Embryonic facial prominence (tissue), 1 donor: ENCODE measurements around the gene NR3C2.
A peak's percentile ranks its signal among the peaks of the same experiment; 100 is the strongest.

ENCODE experiments used
- DNase-seq: peaks from one replicate; pipeline ENCODE4 v3.0.0-alpha.2; 2016; ENCODE audit errors: extremely low spot score

Gene NR3C2

GRCh38 chr4:148077581-148077980 is 364.6 kb downstream of the NR3C2 start:
- no peak for DNase-seq

- no peak for DNase-seq
Measured at GRCh38 chr4:148076964-148077363, 365.2 kb downstream of the NR3C2 start.

DNA sequence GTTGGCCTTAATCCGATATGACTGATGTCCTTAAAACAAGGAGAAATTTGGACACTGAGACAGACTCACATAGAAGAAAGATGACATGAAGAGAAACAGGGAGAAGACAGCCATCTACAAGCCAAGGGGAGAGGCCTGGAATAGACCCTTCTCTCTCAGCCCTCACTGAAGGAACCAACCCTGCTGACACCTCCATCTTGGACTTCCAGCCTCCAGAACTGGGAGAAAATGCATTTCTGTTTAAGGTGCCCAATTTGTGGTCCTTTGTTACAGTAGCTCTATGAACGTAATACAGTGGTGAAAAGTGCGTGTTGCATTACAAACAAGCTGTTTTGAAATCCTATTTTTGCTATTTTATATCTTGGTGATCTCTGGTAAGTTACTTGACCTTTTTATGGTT is 366.8 kb downstream of the NR3C2 start:
- no peak for DNase-seq

DNA sequence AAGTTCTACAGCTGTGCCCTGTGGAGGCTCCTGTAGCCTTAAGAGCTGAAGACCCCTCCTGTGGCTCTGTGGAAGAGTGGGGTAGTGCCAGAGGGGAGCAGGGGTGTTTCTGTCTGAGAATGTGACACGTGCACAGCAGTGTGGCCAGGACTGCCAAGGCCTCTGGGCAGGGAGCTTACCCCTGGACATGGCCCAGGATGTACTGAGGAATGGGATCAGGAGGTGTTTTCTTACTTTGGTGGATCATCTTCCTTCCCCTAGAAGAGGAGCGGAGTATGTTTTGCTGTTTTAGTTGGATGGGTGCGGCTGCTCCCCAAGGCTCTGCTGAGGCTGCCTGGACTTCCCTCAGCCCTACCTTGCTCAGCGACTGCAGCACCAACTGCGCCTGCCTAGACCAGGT is 367.8 kb downstream of the NR3C2 start:
- DNase-seq: no peak

- DNase-seq: no peak
Measured at GRCh38 chr4:148073349-148073748, 368.9 kb downstream of the NR3C2 start.

GRCh38 chr4:148072789-148073188 is 369.4 kb downstream of the NR3C2 start:
- no peak for DNase-seq

DNA sequence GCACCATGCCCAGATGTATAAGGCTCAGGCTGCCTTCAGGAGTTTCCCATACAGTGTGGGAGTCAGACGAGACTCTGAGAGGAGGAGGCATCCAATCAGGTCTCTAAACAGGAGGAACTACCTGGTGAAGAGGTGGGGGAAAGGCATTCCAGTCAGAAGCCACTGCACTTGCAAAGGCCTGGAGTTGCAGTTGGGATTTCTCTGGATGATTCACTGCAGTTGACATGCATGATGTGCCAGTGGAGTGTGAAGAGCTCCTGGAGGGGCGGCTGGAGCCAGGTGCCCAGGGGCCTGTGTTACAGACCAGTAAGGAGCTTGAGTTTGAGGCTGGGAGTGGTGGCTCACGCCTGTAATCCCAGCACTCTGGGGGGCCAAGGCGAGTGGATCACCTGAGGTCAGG is 371.2 kb downstream of the NR3C2 start:
- no peak for DNase-seq

GRCh38 chr4:148069895-148070178 is 372.4 kb downstream of the NR3C2 start:
- no peak for DNase-seq

GRCh38 chr4:148069086-148069894 is 372.9 kb downstream of the NR3C2 start:
- DNase-seq: no peak

- no peak for DNase-seq
Measured at GRCh38 chr4:148068065-148068911, 373.9 kb downstream of the NR3C2 start.

- DNase-seq: no peak
Measured at GRCh38 chr4:148067301-148067916, 374.8 kb downstream of the NR3C2 start.

GRCh38 chr4:148065075-148065474 is 377.1 kb downstream of the NR3C2 start:
- peak; percentile 53 for DNase-seq

GRCh38 chr4:148064451-148064850 is 377.8 kb downstream of the NR3C2 start:
- DNase-seq: no peak

GRCh38 chr4:148062301-148062950 is 379.8 kb downstream of the NR3C2 start:
- no peak for DNase-seq

DNA sequence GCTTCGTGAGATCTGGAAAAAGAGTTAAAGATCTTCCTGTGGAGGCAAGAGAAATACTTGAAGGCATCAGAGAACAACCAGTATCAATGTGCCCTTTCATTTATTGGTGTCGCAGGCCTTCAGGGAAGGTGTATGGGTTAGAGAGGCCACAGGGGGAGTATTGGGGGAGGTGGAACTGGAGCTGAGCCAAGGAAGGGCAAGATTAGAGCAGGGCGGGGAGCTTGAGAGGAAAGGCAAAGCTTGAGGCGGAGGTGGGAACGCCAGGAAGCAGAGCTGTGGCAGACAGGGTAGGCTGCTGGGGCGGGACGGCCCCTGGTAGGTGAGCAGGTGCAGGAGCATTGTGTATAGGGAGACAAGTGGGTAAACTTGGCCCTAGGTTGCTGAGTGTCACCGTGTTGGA is 380.4 kb downstream of the NR3C2 start:
- no peak for DNase-seq

GRCh38 chr4:148061141-148061481 is 381.1 kb downstream of the NR3C2 start:
- DNase-seq: no peak

GRCh38 chr4:148060264-148061140 is 381.7 kb downstream of the NR3C2 start:
- no peak for DNase-seq

GRCh38 chr4:148059617-148060180 is 382.5 kb downstream of the NR3C2 start:
- DNase-seq: no peak

DNA sequence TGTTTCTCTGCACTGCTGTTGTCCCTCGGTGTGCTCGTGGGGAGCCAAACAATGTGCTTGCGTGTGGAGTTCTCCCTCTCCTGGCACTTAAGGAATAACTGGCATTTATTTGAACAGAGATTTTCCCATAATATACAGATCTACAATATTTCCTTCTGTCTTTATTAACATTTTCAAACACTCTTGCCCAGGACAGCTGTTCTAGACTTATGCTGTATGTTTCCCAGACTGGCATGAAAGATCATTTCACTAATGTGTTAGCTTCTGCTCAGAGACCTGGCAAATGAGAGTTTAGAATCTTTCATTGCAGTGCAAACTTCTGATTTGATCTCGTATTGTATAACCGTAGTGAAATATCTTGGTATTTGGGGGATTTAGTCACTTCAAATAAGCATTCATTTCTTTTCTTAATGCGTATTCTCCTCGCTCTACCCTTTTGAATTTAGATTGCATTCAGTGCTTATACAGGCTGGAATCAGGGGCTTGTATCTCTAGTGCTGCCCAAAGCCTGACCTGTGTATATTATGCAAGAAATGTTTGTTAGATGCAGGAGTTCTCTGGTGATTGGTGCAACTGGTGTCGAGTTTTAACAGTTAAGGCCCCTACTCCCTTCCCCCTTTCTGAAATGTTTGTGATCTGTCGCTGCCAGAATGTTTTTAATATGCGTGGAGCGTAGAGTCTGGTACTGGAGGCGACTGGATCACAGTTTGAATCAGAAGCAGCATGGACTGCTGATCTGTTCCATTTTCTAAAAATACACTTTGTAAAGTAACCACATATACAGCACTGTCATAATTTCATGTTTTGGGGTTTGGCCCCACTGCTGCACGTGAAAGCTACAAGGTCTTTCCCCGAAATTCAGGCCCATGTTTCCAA is 384.0 kb downstream of the NR3C2 start:
- DNase-seq: no peak

DNA sequence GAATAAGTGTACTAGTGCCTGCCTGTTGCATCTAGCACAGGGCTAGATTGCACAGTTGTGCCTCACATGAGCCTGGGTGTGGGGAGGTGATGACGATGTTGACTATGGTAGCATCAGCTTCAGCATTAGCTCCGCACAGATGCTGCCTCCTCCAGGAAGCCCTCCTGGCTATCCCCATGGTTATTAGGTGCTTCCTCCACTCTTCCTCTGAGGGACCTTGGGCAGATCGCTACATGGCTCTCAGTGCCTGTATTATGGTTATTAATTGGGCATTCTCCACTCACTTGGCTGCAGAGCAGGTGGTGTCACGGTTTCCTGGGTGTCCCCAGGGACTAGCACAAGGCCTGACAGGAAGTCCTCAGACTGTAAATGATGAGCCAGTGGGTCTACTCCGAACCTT is 384.7 kb downstream of the NR3C2 start:
- DNase-seq: no peak
